B cell (primary cell): ENCODE results near the gene KIAA1614. TPM values are rescaled to one million over a fixed set of nuclear protein-coding genes. Genes with fewer than 3 reads are reported as not detected.

Source experiments
- ATAC-seq: fragments of 200-7000 bp; cut with Tn5 transposase; one replicate; pipeline ENCODE4 v1.10.0; 2021; ENCODE audit warnings: low read depth, mild to moderate bottlenecking, moderate number of reproducible peaks, moderate library complexity
- CTCF ChIA-PET: fragments of 350-600 bp; sonication (Branson Sonifier 250); formaldehyde crosslinking; loops from one replicate; lab custom pipeline; 2021; ENCODE audit warnings: antibody characterized with exemption, inconsistent platforms; lab: Charles Lee
- POLR2A ChIA-PET: fragments of 350-600 bp; sonication (Branson Sonifier 250); formaldehyde crosslinking; loops from one replicate; lab custom pipeline; 2021; ENCODE audit warnings: antibody characterized with exemption; lab: Charles Lee
- DNase-seq: peaks from one replicate; pipeline ENCODE4 v3.0.0; 2013
- H2AFZ ChIP-seq: 2 replicates; pipeline ENCODE4 v1.6.1; 2012; ENCODE audit warnings: mild to moderate bottlenecking, low read depth, low read length; ENCODE audit not compliant: insufficient read depth, poor library complexity, severe bottlenecking
- H3K27ac ChIP-seq, 2 donors: 1 replicate in 1 of 2; 2 replicates in 1 of 2; pipeline ENCODE4 v1.5.1; 2012 to 2013; ENCODE audit warnings: low read length in 2 of 2, mild to moderate bottlenecking in 2 of 2, moderate library complexity in 1 of 2
- H3K27me3 ChIP-seq, 4 experiments: fragments of 200-600 bp in 1 of 4; sonication (generic) in 1 of 4; replicated peaks in 1 of 4; 1 replicate in 2 of 4; 2 replicates in 2 of 4; pipeline versions ENCODE4 v1.6.1 to v1.7.0; 2013 to 2016; ENCODE audit warnings: low read length in 3 of 4, mild to moderate bottlenecking in 2 of 4, mixed read lengths in 1 of 4, moderate library complexity in 1 of 4; ENCODE audit not compliant: insufficient read depth in 4 of 4, control insufficient read depth in 3 of 4; ENCODE audit errors: control extremely low read depth in 1 of 4
- H3K36me3 ChIP-seq, 2 experiments: replicated peaks in 1 of 2; 1 replicate in 1 of 2; 2 replicates in 1 of 2; pipeline versions ENCODE4 v1.6.1 to v1.7.1; 2013; ENCODE audit warnings: low read length in 1 of 2; ENCODE audit not compliant: insufficient read depth in 2 of 2, control insufficient read depth in 1 of 2; ENCODE audit errors: control extremely low read depth in 1 of 2, extremely low read depth in 1 of 2
- H3K4me1 ChIP-seq, 2 donors: fragments of 200-600 bp in 1 of 2; sonication (generic) in 1 of 2; 1 replicate in 1 of 2; 2 replicates in 1 of 2; pipeline versions ENCODE4 v1.5.1 to v1.6.1; 2013 to 2017; ENCODE audit warnings: low read length in 2 of 2; ENCODE audit not compliant: control insufficient read depth in 2 of 2, insufficient read depth in 2 of 2
- H3K4me2 ChIP-seq: replicated peaks from 2 replicates; pipeline ENCODE3; 2012; ENCODE audit warnings: mild to moderate bottlenecking, low read depth, low read length; ENCODE audit not compliant: poor library complexity, severe bottlenecking
- H3K4me3 ChIP-seq, 5 experiments: fragments of 200-600 bp in 1 of 5; sonication (generic) in 1 of 5; 1 replicate in 3 of 5; 2 replicates in 2 of 5; pipeline versions ENCODE4 v1.5.1 to v1.7.0; 2011 to 2016; ENCODE audit warnings: low read length in 4 of 5, mild to moderate bottlenecking in 4 of 5, low read depth in 2 of 5, control low read depth in 1 of 5, moderate library complexity in 1 of 5; ENCODE audit not compliant: insufficient read depth in 1 of 5; ENCODE audit errors: control extremely low read depth in 1 of 5, extremely low read depth in 1 of 5
- H3K79me2 ChIP-seq: fragments of 200-600 bp; sonication (generic); one replicate; pipeline ENCODE4 v1.6.0; 2016; ENCODE audit warnings: low read length; ENCODE audit not compliant: control insufficient read depth, insufficient read depth
- H3K9ac ChIP-seq: fragments of 200-600 bp; sonication (generic); 2 replicates; pipeline ENCODE4 v1.6.1; 2017; ENCODE audit warnings: mild to moderate bottlenecking, low read length, moderate library complexity
- H3K9me3 ChIP-seq, 3 donors: one replicate each; pipeline versions ENCODE4 v1.6.1 to v1.7.1; 2013; ENCODE audit warnings: low read length in 2 of 3; ENCODE audit not compliant: control insufficient read depth in 2 of 3, insufficient read depth in 1 of 3; ENCODE audit errors: control extremely low read depth in 1 of 3
- H4K20me1 ChIP-seq: 2 replicates; pipeline ENCODE4 v1.6.0; 2012; ENCODE audit warnings: mild to moderate bottlenecking, low read length; ENCODE audit not compliant: insufficient read depth, control insufficient read depth, poor library complexity, severe bottlenecking
- H3K27ac Mint-ChIP-seq: one replicate; pipeline ENCODE4 v1.8.0; 2021; ENCODE audit warnings: mixed read lengths
- H3K27me3 Mint-ChIP-seq: one replicate; pipeline ENCODE4 v1.8.0; 2021; ENCODE audit warnings: mixed read lengths
- H3K4me1 Mint-ChIP-seq: one replicate; pipeline ENCODE4 v1.8.0; 2021; ENCODE audit warnings: mixed read lengths
- H3K4me3 Mint-ChIP-seq: one replicate; pipeline ENCODE4 v1.8.0; 2021; ENCODE audit warnings: mixed read lengths
- H3K9me3 Mint-ChIP-seq: one replicate; pipeline ENCODE4 v1.8.0; 2022; ENCODE audit warnings: mixed read lengths; ENCODE audit not compliant: insufficient read depth
- EZH2 ChIP-seq: IDR thresholded peaks from 2 replicates; pipeline ENCODE4 v1.6.1; 2012; ENCODE audit warnings: borderline replicate concordance, low read depth, mild to moderate bottlenecking, moderate library complexity, low read length; ENCODE audit not compliant: insufficient read depth, poor library complexity, severe bottlenecking
- WGBS: methylation state at CpG from one replicate; pipeline ENCODE4 v1.1.5; 2013; ENCODE audit warnings: missing lambda C conversion rate; ENCODE audit not compliant: insufficient coverage; 5-methylcytosine and 5-hydroxymethylcytosine counted together
- intact Hi-C: fragments of 100-400 bp; cut with micrococcal nuclease; formaldehyde crosslinking; loops from one replicate; pipeline ENCODE4 v1.10.0; 2022
- polyA plus RNA-seq: library from polyadenylated mRNA; depleted of rRNA; stranded (reverse); fragments of >200 nt; gene quantifications from 2 replicates; pipeline ENCODE4 v1.2.3, GENCODE V29; 2012
- total RNA-seq, 2 donors: library from RNA; stranded (reverse); fragments of 120-200 nt in 1 of 2; gene quantifications; 1 replicate in 1 of 2; 2 replicates in 1 of 2; pipeline versions ENCODE4 v1.2.3 to v1.2.4, GENCODE V29; 2013 to 2022
- TF ChIP-seq, protein P1 (sequence below): fragments of 200-600 bp; IDR thresholded peaks from one replicate; pipeline ENCODE4 v1.8.0; 2022; ENCODE audit warnings: antibody characterized with exemption, mild to moderate bottlenecking

KIAA1614 gene
- total and polyA plus RNA-seq, 2 donors (not counting 1 experiment from before 2014, with no cell fraction given) = 0.03 to 0.22 TPM

DNA sequence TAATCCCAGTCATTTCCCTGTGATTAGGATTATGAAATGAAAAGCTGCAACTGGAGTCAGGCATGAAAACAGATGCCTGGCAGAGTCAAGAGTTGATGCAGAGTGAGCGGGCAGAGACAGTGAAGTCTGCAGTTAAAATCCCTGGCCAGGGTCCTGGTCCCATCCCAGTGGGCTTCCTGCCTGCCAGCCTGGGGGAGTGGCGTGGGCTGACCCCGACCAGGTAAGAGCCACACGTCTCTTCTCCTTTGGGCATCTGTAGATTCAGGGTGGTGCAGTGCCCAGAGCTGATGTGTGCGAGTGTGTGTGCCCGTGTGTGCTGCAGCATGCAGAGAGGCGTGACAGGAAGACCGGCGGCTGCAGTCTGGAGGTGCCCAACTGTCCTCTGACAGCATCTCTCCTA is 6.2 kb upstream of the KIAA1614 start:
- no peaks in the 10 kb centered on the region for H3K4me1 ChIP-seq
- no peak overlapping the region for H2AFZ ChIP-seq
- intact Hi-C loops = no loop called here
- ATAC-seq = no peak
- peaks cover 24% of the 10 kb centered on the region for H3K27me3 Mint-ChIP-seq
- H3K4me3 ChIP-seq = no peak overlapping the region
- TF ChIP-seq EZH2 = no peak
- TF ChIP-seq, protein P1, sequence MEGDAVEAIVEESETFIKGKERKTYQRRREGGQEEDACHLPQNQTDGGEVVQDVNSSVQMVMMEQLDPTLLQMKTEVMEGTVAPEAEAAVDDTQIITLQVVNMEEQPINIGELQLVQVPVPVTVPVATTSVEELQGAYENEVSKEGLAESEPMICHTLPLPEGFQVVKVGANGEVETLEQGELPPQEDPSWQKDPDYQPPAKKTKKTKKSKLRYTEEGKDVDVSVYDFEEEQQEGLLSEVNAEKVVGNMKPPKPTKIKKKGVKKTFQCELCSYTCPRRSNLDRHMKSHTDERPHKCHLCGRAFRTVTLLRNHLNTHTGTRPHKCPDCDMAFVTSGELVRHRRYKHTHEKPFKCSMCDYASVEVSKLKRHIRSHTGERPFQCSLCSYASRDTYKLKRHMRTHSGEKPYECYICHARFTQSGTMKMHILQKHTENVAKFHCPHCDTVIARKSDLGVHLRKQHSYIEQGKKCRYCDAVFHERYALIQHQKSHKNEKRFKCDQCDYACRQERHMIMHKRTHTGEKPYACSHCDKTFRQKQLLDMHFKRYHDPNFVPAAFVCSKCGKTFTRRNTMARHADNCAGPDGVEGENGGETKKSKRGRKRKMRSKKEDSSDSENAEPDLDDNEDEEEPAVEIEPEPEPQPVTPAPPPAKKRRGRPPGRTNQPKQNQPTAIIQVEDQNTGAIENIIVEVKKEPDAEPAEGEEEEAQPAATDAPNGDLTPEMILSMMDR = no peak
- no peaks in the 10 kb centered on the region for H3K4me1 Mint-ChIP-seq
- no peak overlapping the region for H3K27ac Mint-ChIP-seq
- CTCF ChIA-PET = no interaction called here
- H3K9me3 ChIP-seq = peaks cover 0 to 4% (median 0%) of the 10 kb centered on the region in 3 donors
- H3K9me3 Mint-ChIP-seq = no peaks in the 10 kb centered on the region
- H3K9ac ChIP-seq = no peak overlapping the region
- 92% methylated on average over 9 of the region's 9 CpGs for WGBS
- H4K20me1 ChIP-seq = no peaks in the 10 kb centered on the region
- H3K27ac ChIP-seq = no peak overlapping the region
- POLR2A ChIA-PET = no interaction called here
- no peak overlapping the region for H3K4me3 Mint-ChIP-seq
- H3K4me2 ChIP-seq = no peak overlapping the region
- no peak for DNase-seq
- no peaks in the 10 kb centered on the region for H3K36me3 ChIP-seq
- H3K27me3 ChIP-seq = peaks cover 0 to 7% (median under 1%) of the 10 kb centered on the region in 4 experiments
- no peaks in the 10 kb centered on the region for H3K79me2 ChIP-seq

DNA sequence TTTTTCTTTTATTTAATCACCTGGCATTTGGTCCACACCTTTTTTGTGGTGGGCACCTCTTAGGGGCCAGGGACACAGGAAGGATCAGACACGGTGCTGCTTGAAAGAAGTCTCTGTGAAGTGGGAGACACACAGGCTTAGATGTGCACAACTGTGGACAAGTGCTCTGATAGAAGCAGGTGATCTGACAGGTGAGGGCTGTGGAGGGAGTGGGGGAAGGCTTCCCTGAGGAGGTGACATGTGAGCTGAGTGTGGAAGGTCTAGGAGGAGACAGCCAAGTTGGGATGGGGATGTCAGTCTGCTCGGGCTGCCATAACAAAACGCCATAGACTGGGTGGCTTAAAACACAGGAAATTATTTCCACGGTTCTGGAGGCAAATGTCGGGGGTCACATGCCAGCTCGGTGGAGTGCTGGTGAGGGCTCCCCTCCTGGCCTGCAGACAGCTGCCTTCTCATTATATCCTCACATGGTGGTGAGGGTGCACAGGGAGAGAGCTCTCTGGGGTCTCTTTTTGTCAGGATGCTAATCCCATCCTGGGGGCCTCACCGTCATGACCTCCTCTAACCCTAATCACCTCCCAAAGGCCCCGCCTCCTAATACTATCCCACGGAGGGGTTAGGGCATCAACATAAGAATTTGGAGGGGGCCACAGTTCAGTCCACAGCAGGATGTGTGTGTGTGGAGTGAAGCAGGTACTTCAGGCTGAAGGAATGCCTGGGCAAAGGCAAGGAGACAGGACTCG is 5.2 kb upstream of the KIAA1614 start:
- ATAC-seq = no peak
- Mint-ChIP-seq H3K4me3 (no peak overlapping the region), H3K27me3 (peaks cover 28% of the 10 kb centered on the region), H3K4me1 (peaks cover 7% of the 10 kb centered on the region), H3K27ac (peak overlapping the region; percentile 7), H3K9me3 (no peaks in the 10 kb centered on the region)
- 93% methylated on average over 7 of the region's 10 CpGs for WGBS
- Histone ChIP-seq H3K4me1 (peaks cover 7 to 8% of the 10 kb centered on the region in 2 donors), H3K27me3 (peaks cover 0 to 16% (median 4%) of the 10 kb centered on the region in 4 experiments), H2AFZ (no peak overlapping the region), H3K4me2 (no peak overlapping the region), H3K9ac (no peak overlapping the region), H3K9me3 (peaks cover 0 to 4% (median 0%) of the 10 kb centered on the region in 3 donors), H3K27ac (no peak overlapping the region), H3K79me2 (no peaks in the 10 kb centered on the region), H4K20me1 (no peaks in the 10 kb centered on the region), H3K36me3 (no peaks in the 10 kb centered on the region), H3K4me3 (no peak overlapping the region)
- DNase-seq = no peak
- TF ChIP-seq, protein P1 = no peak
- ChIA-PET CTCF (interaction anchor here (0.6 kb wide), 1 partner anchor 377 kb away, joined by 3 read pairs; no protein-coding TSS in a partner anchor), POLR2A (no interaction called here)
- intact Hi-C loops = no loop called here
